GM21381 (cell line): Measurements from ENCODE around the gene PICK1.

Source experiments
- ATAC-seq: cut with Tn5 transposase; IDR thresholded peaks from one replicate; pipeline ENCODE4 v1.9.1; 2021; ENCODE audit warnings: mild to moderate bottlenecking, moderate library complexity; ENCODE audit not compliant: unreplicated experiment

PICK1 gene

DNA sequence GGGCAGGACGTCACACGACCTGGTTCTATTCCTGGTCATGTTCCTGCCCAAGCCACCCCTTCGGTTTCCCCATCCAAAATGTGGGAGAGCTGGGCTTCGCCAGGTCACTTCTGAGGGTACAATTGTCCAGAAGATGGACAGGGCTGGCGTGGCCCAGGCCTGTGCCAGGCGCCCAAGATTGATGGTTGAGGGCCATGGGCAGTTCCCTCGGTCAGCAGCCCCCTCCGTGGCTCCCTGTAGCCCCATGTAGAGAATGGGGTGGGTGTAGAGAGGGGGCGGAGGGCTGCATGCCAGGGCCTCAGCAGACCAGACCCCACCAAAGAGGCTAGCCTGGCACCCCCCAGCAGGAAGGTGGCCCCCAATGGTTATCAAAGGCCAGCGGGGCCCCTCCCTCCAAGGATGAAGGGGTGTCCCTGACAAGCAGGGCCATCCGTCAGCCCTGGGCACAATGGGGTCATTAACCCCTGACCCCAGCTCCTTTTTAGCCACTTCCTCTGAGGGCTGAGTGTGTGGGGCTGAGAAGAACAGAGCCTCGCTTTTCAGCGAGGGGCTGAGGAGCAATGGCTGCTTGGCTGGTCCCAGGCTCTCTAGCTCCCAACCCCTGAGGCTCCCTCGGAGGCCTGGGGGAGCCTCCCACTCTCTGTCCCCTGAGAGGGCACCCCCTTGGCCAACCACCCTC, 11.0 kb upstream of the PICK1 start:
- ATAC-seq: no peak

GRCh38 chr22:38049812-38050619, 7.2 kb upstream of the PICK1 start:
- no peak for ATAC-seq

- no peak for ATAC-seq
Measured at GRCh38 chr22:38050720-38051119, 6.5 kb upstream of the PICK1 start.

- no peak for ATAC-seq
Measured at GRCh38 chr22:38051261-38051660, 5.9 kb upstream of the PICK1 start.

GRCh38 chr22:38051900-38052862, 5.0 kb upstream of the PICK1 start:
- no peak for ATAC-seq

- no peak for ATAC-seq
Measured at GRCh38 chr22:38062791-38063190, 5.6 kb downstream of the PICK1 start.

GRCh38 chr22:38065539-38065938, 8.3 kb downstream of the PICK1 start:
- no peak for ATAC-seq

DNA sequence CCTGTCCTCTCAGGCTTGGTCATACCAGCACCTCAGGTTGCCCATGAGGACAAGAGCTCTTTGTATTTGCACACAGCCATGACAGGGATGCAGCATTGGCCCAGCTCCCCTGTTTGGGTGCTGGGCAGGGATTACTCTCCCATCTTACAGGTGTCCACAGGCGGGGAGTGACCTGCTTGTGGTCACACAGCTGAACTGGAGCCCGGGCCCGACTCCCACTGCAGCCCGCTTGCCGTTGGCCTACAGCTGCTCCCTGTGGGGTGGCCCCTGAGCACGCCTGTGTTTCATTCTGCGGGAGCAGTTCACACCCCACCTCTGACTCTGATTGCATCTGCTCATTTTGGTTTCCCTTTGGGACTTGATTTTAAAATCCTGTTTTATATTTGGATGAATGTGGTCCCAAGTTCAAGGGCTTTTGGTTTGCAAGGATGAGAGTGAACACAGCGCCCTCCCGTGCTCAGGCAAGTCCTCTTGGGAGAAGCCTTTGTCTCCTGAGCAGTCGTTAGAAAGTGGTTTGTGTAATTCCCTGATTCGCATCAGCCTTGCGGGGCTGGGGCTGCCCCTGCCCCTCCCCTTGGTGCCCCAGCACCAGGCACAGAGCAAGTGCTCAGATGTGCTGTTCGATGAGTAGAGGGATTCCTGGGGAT, 9.3 kb downstream of the PICK1 start:
- ATAC-seq: no peak

- no peak for ATAC-seq
Measured at GRCh38 chr22:38067028-38067415, 9.8 kb downstream of the PICK1 start.

DNA sequence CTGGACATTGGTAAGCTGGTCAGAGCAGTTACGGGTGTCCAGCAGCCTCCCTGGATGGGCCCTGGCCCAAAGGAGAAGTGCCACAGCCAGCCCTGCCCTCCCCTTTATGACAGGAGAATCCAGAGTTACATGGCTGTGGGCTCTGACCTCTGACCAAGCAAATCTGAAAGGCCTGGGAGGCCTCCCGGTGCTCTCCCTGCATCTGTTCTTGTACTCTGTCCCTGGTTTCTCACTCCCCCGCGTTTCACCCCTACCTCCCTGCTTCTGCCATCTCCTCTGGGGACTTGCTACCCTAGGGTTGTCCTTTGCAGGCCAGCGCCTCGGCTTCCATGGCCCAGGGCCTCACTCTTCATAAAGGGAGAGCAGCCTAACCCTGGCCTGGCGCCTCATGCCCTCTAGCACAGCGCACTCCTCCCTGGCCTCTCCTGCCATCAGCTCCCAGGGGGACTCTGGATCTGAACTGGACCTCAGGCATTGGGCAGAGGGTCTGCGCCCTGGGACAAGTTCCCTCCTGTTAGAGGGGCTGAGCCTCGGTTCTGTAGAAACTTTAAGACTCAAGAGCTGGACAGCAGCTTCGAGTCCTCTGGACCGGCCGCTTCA, 10.7 kb downstream of the PICK1 start:
- ATAC-seq: no peak

DNA sequence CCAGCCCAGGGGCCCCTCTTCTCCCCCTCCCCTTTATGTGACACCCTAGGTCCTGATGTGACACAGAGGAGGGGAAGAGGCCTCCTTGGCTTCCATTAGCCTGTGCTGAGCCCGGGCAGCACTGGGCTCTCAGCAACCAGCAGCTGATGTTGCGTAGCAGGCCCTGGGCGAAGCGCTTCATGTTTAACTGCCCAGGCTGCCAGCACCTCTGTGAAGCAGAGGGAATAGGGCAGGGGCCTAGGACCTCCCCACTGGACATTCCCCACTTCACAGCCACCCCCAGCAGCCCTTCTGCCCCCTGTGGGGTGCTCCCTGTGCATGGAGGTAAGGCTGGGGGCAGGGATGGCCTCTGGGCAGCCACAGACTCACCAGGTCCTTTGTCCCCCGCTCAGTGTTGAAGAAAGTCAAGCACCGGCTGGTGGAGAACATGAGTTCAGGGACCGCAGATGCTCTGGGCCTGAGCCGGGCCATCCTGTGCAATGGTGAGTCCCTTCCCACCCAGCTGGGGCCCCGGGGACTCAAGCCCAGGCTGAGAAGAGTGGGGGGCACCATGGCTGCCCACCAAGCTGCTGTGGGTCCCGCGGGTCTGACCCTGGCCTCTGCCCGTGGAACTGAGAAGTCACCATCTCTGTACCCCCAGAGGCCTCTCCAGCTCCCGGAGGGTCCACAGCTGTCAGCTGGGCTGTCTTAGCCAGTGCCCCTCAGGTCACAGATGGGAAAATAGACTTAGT, 11.6 kb downstream of the PICK1 start:
- ATAC-seq: no peak

DNA sequence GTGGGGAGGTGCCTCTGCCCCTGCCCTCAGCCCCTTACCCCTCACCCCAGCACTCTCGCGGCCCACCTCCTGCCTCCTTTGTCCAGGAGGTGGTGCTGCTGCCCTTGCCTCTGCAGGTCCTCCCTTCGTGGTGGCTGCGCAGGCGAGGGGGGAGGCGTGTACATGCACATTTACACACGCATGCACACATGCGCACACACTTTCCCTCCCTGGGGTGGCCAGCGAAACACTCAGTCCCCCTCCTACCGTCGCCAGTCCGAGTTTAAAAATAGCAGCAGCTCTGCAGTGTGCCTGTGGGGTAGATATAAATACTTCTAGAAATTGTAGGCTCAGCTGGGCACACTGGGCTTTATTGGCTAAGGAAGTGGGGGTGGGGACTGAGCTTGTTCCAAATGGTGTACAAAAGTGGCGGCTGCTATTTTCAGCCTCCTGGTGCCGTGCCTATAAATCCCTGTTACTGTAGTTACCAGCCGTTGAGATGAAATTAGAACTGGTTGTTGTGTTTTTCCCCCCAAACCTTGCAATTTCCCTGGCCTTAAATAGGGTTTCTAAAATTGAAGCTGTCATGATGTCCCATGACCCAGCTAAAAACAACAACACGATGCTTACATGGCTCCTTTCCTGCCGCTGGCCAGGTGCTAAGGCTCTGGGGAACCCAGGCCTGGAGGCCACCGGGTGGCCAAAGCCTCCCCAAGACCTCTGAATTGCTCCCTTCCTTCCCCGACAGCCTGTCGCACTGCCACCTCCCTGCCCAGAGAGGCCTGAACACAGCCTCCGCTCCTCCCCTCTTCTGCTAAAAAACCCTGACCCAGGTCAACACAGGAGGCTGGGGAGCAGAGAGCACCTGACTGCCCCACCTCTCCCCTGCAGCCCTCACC, 12.4 kb downstream of the PICK1 start:
- no peak for ATAC-seq

- ATAC-seq: no peak
Measured at GRCh38 chr22:38070250-38070921, 13.2 kb downstream of the PICK1 start.

DNA sequence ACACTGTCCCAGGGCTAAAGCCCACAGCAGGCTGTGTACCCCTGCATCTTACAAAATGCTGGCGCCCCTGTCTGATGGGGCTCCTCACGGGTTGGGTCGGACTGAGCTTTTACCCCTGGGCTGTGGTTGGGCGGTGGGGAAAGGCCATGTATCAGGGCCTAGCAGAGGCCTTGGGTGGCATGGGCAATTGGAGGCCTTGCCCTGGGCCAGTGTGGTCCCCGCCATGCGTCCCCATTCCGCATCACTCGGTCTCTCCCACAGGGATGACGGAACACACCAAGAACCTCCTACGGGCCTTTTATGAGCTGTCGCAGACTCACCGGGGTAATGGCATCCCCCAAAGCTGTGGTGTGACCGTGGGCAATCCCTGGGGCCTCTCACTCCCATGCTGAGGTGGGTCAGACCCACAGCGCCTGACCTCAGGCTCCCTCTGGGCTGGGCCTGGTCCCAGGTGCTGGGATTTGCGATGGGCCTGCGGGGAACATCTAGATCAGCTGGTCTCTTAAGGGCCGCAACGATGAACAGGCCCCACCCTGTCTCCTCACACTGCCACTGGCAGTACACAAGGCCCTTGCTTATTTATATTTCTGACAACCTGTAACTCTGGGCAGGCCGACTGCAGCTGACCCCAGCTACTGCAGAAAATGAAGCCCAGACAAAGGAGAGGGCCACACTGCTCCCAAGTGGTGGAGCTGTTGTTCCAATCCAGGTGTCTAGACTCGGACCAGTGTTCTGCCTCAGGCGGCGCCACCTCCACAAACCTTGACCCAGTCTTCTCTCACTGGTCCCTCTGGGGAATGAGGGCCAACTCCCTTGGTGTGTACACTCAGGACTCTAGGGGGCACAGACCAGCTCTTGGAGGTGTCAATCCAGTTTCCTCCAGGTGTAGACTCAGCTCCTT, 14.5 kb downstream of the PICK1 start:
- no peak for ATAC-seq

DNA sequence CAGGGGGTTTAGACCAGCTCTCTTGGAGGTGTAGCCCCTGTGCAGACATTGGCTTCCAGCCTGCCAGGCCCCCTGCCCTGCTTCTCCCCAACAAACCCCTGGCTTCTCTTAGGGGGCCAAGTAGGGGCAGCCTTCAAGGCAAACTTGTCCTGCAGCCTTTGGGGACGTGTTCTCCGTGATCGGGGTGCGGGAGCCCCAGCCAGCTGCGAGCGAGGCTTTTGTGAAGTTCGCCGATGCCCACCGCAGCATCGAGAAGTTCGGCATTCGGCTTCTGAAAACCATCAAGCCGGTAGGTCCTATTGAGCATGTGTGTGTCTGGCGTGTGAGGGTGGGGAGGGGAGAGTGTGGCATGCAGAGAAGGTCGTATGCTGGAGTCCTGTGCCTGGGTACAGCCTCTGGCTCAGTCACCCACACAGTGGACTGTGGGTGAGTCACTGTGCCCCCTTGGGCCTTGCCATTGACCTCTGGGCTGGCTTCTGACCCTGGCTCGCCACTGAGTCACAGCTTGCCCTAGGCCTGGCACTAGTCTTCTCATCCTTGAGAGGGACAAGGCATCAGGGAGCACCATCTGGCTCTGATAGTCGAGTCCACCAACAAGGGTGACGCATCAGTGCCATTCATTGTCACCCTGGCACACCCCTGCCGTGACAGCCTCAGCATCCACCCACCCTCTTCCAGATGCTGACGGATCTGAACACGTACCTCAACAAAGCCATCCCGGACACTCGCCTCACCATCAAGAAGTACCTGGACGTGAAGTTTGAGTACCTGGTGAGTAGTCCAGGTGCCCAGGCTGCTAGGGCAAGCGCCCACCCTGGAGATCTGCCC, 15.3 kb downstream of the PICK1 start:
- no peak for ATAC-seq
